H1 (cell line): ENCODE data around the gene IL13. TPM values are rescaled to one million over a fixed set of nuclear protein-coding genes. Genes with fewer than 3 reads are reported as not detected.

Experiments used
- JUN ChIP-seq: IDR thresholded peaks from 2 replicates; pipeline ENCODE4 v1.6.1; 2011; ENCODE audit warnings: low read depth, mild to moderate bottlenecking, improper control_type of control experiment, low read length
- SAP30 ChIP-seq: fragments of 300-600 bp; sonication (generic); IDR thresholded peaks from 2 replicates; pipeline ENCODE4 v1.7.1; 2012; ENCODE audit warnings: low read length, moderate library complexity, mild to moderate bottlenecking, inconsistent platforms; ENCODE audit not compliant: insufficient read depth, insufficient replicate concordance
- polyA plus RNA-seq, 7 experiments: library from polyadenylated mRNA; depleted of rRNA in 3 of 7; stranded (reverse) in 5 of 7; unstranded in 2 of 7; fragments of >200 nt in 5 of 7; fragments of 200-250 nt in 2 of 7; gene quantifications; 1 replicate in 5 of 7; 2 replicates in 1 of 7; 4 replicates in 1 of 7; pipeline versions ENCODE4 v1.2.1 to v1.2.3, GENCODE V29; 2011 to 2013; ENCODE audit warnings: missing spikeins in 2 of 7, mixed read lengths in 2 of 7
- total RNA-seq: library from RNA; stranded (reverse); fragmentation: NEBNext Ultra II Directional; extraction: Animal tissue kit (Norgen Biotek cat#: 25700); gene quantifications from 2 replicates; pipeline ENCODE4 v1.2.1, GENCODE V29; 2021

Gene IL13
- total and polyA plus RNA-seq, 2 of the 8 experiments (the other 6 are each of a cell fraction or from before 2014, with no cell fraction given): not detected

DNA sequence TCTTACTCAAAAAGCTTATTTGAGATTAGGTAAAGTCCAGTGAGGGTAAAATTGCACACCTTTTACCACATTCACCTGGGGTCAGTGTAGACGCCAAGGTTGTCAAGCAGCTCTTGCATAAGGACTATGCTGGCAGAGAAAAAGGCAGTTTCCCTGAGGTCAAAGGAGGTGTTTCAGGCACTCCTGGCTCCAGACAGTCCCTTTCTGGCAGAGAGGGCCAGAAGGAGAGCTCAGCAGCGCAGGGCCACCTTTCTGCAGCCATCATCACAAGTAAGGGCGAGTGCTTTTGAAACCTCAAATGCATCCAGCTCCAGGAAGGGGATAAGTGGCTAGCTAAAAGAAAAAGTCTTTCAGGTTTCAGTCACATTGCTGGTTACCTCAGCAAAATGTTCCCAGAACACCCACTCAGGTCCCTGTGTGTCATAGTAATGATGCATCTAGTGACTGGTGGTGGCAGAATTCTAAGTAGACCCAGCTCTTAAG is 16.7 kb upstream of the IL13 start (continued):
- TF ChIP-seq SAP30: no peak
- no peak for TF ChIP-seq JUN
